Smooth muscle cell (in vitro differentiated cells): ENCODE results near the gene CDH24. TPM values are rescaled to one million over a fixed set of nuclear protein-coding genes. Genes with fewer than 3 reads are reported as not detected.
A peak's percentile ranks its signal among the peaks of the same experiment; 100 is the strongest.

ENCODE experiments used
- DNase-seq: peaks from one replicate; lab custom pipeline; 2025; ENCODE audit not compliant: unreplicated experiment; lab: John Stamatoyannopoulos, UW
- H2AFZ ChIP-seq: fragments of 200-600 bp; sonication (generic); 2 replicates; pipeline ENCODE4 v1.6.0; 2016; ENCODE audit warnings: antibody characterized with exemption, low read depth, mild to moderate bottlenecking
- H3F3A ChIP-seq: fragments of 200-600 bp; sonication (generic); 2 replicates; pipeline ENCODE4 v1.6.0; 2017; ENCODE audit warnings: antibody characterized with exemption, low read depth
- H3K27ac ChIP-seq: fragments of 200-600 bp; sonication (generic); 2 replicates; pipeline ENCODE4 v1.5.1; 2016; ENCODE audit warnings: low read depth, mild to moderate bottlenecking
- H3K27me3 ChIP-seq: fragments of 200-600 bp; sonication (generic); 2 replicates; pipeline ENCODE4 v1.6.1; 2016; ENCODE audit warnings: low read depth, mild to moderate bottlenecking
- H3K36me3 ChIP-seq: fragments of 200-600 bp; sonication (generic); 2 replicates; pipeline ENCODE4 v1.5.1; 2016; ENCODE audit warnings: low read depth
- H3K4me1 ChIP-seq: fragments of 200-600 bp; sonication (generic); 2 replicates; pipeline ENCODE4 v1.5.1; 2016; ENCODE audit warnings: low read depth
- H3K4me2 ChIP-seq: fragments of 200-600 bp; sonication (generic); 2 replicates; pipeline ENCODE4 v1.6.0; 2016; ENCODE audit warnings: mild to moderate bottlenecking
- H3K4me3 ChIP-seq: fragments of 200-600 bp; sonication (generic); 2 replicates; pipeline ENCODE4 v1.5.1; 2016; ENCODE audit warnings: mild to moderate bottlenecking
- H3K79me2 ChIP-seq: fragments of 200-600 bp; sonication (generic); 2 replicates; pipeline ENCODE4 v1.6.0; 2016; ENCODE audit warnings: low read depth, mild to moderate bottlenecking
- H3K9ac ChIP-seq: fragments of 200-600 bp; sonication (generic); 2 replicates; pipeline ENCODE4 v1.6.0; 2016; ENCODE audit warnings: low read depth
- H3K9me3 ChIP-seq: fragments of 200-600 bp; sonication (generic); replicated peaks from 2 replicates; pipeline ENCODE4 v1.5.1; 2016; ENCODE audit warnings: low read depth
- H4K20me1 ChIP-seq: fragments of 200-600 bp; sonication (generic); 2 replicates; pipeline ENCODE4 v1.6.0; 2016; ENCODE audit warnings: low read depth
- CTCF ChIP-seq: fragments of 200-600 bp; sonication (generic); IDR thresholded peaks from 2 replicates; pipeline ENCODE4 v1.5.1; 2017; ENCODE audit warnings: borderline replicate concordance, mild to moderate bottlenecking, antibody characterized with exemption; ENCODE audit not compliant: insufficient read depth, poor library complexity, severe bottlenecking
- WGBS: methylation state at CpG from one replicate; pipeline ENCODE4 v1.1.7; 2016; ENCODE audit warnings: low lambda C conversion rate; 5-methylcytosine and 5-hydroxymethylcytosine counted together
- polyA plus RNA-seq: library from polyadenylated mRNA; unstranded; fragments of >200 nt; fragmentation: Nextera tagmentation; extraction: Ambion mirVana; gene quantifications from 2 replicates; pipeline ENCODE4 v1.2.1, GENCODE V29; 2016
- total RNA-seq: library from RNA; depleted of rRNA; stranded (reverse); fragments of >200 nt; gene quantifications from 2 replicates; pipeline ENCODE4 v1.2.3, GENCODE V29; 2014

Gene CDH24
- total and polyA plus RNA-seq, 2 experiments from 2014 or later, result 5.5 to 6.9 TPM

GRCh38 chr14:23043754-23044153 is 13.6 kb downstream of the CDH24 start:
- no peaks in the 10 kb centered on the region for H3F3A ChIP-seq
- no peak overlapping the region for H3K9ac ChIP-seq
- H4K20me1 ChIP-seq, result no peaks in the 10 kb centered on the region
- H2AFZ ChIP-seq, result peak overlapping the region; percentile 75
- H3K4me3 ChIP-seq, result no peak overlapping the region
- H3K4me2 ChIP-seq, result no peak overlapping the region
- no peaks in the 10 kb centered on the region for H3K36me3 ChIP-seq
- no peak for DNase-seq
- no peaks in the 10 kb centered on the region for H3K4me1 ChIP-seq
- no peak overlapping the region for H3K27ac ChIP-seq
- H3K27me3 ChIP-seq, result no peaks in the 10 kb centered on the region
- no peak for TF ChIP-seq CTCF
- no peaks in the 10 kb centered on the region for H3K79me2 ChIP-seq
- WGBS, result 40% methylated on average over 3 of the region's 3 CpGs
- H3K9me3 ChIP-seq, result no peaks in the 10 kb centered on the region

- no peak overlapping the region for H3K4me2 ChIP-seq
- H3K79me2 ChIP-seq, result no peaks in the 10 kb centered on the region
- 95% methylated on average over 6 of the region's 6 CpGs for WGBS
- H3K36me3 ChIP-seq, result no peaks in the 10 kb centered on the region
- no peaks in the 10 kb centered on the region for H4K20me1 ChIP-seq
- no peak for TF ChIP-seq CTCF
- H3K9me3 ChIP-seq, result no peaks in the 10 kb centered on the region
- no peaks in the 10 kb centered on the region for H3K27me3 ChIP-seq
- H2AFZ ChIP-seq, result peak overlapping the region; percentile 75
- DNase-seq, result no peak
- no peaks in the 10 kb centered on the region for H3F3A ChIP-seq
- no peak overlapping the region for H3K9ac ChIP-seq
- H3K4me3 ChIP-seq, result no peak overlapping the region
- no peak overlapping the region for H3K27ac ChIP-seq
- no peaks in the 10 kb centered on the region for H3K4me1 ChIP-seq
Observed at GRCh38 chr14:23043145-23043544, 14.2 kb downstream of the CDH24 start.

GRCh38 chr14:23042162-23042965 is 15.0 kb downstream of the CDH24 start, which contains the start of gene PSMB11:
TSS of gene PSMB11 (plus strand) at chr14:23042212. CDS start at chr14:23042226, 14 bp downstream.
- no peak for DNase-seq
- no peak within 1 kb of the TSS for H3K9ac ChIP-seq
- no peaks in the 10 kb centered on the region for H3K27me3 ChIP-seq
- TF ChIP-seq CTCF, result no peak
- no peaks in the 10 kb centered on the region for H3K4me1 ChIP-seq
- no peak within 1 kb of the TSS for H3K4me3 ChIP-seq
- no peak within 1 kb of the TSS for H3K4me2 ChIP-seq
- H3K9me3 ChIP-seq, result no peaks in the 10 kb centered on the region
- no peaks in the 10 kb centered on the region for H3K36me3 ChIP-seq
- no peak within 1 kb of the TSS for H3K27ac ChIP-seq
- no peaks in the 10 kb centered on the region for H3K79me2 ChIP-seq
- H4K20me1 ChIP-seq, result no peaks in the 10 kb centered on the region
- H3F3A ChIP-seq, result no peaks in the 10 kb centered on the region
- no peak within 1 kb of the TSS for H2AFZ ChIP-seq
- 97% methylated on average over 36 of the region's 36 CpGs for WGBS

GRCh38 chr14:23041729-23042128 is 15.6 kb downstream of the CDH24 start:
- DNase-seq, result no peak
- WGBS, result 91% methylated on average over 7 of the region's 8 CpGs
- Histone ChIP-seq H3F3A (no peaks in the 10 kb centered on the region), H3K27me3 (no peaks in the 10 kb centered on the region), H3K27ac (no peak overlapping the region), H3K4me3 (no peak overlapping the region), H3K9ac (no peak overlapping the region), H4K20me1 (no peaks in the 10 kb centered on the region), H2AFZ (no peak overlapping the region), H3K9me3 (no peaks in the 10 kb centered on the region), H3K4me2 (no peak overlapping the region), H3K79me2 (no peaks in the 10 kb centered on the region), H3K36me3 (no peaks in the 10 kb centered on the region), H3K4me1 (no peaks in the 10 kb centered on the region)
- TF ChIP-seq CTCF, result no peak
